OCI-LY3 (cell line): Measurements from ENCODE around the gene LRRN2.

ENCODE experiments used
- H2AFZ ChIP-seq: fragments of 200-600, 300-600 bp; shearing (Covaris generic); 2 replicates; pipeline ENCODE4 v1.6.0; 2014; ENCODE audit warnings: antibody characterized with exemption, low read depth, low read length
- H3K27ac ChIP-seq: fragments of 200-600, 300-600 bp; sonication (generic); 2 replicates; pipeline ENCODE4 v1.5.1; 2014; ENCODE audit warnings: mild to moderate bottlenecking, low read length, moderate library complexity, mixed read lengths
- H3K27me3 ChIP-seq: fragments of 200-600, 300-600 bp; sonication (generic); 2 replicates; pipeline ENCODE4 v1.6.1; 2014; ENCODE audit warnings: low read depth, low read length, mixed read lengths
- H3K36me3 ChIP-seq: fragments of 200-600, 300-600 bp; sonication (generic); replicated peaks from 2 replicates; pipeline ENCODE3; 2014; ENCODE audit warnings: low read depth, low read length, mixed read lengths
- H3K4me1 ChIP-seq: fragments of 300-600, 200-600 bp; sonication (generic); 2 replicates; pipeline ENCODE4 v1.6.1; 2014; ENCODE audit warnings: low read length, mixed read lengths
- H3K4me2 ChIP-seq: fragments of 200-600, 300-600 bp; sonication (generic); 2 replicates; pipeline ENCODE4 v1.6.1; 2014; ENCODE audit warnings: low read length, mixed read lengths
- H3K4me3 ChIP-seq: fragments of 300-600, 200-600 bp; sonication (generic); 2 replicates; pipeline ENCODE4 v1.5.1; 2014; ENCODE audit warnings: antibody characterized with exemption, mild to moderate bottlenecking, low read length, moderate library complexity
- H3K79me2 ChIP-seq: fragments of 300-600, 200-600 bp; shearing (Covaris generic); 2 replicates; pipeline ENCODE4 v1.6.1; 2014; ENCODE audit warnings: mild to moderate bottlenecking, low read length, mixed read lengths
- H3K9ac ChIP-seq: fragments of 300-600, 200-600 bp; shearing (Covaris generic); 2 replicates; pipeline ENCODE4 v1.6.0; 2014; ENCODE audit warnings: mild to moderate bottlenecking, low read length, moderate library complexity
- H3K9me3 ChIP-seq: fragments of 200-600, 300-600 bp; shearing (Covaris generic); 2 replicates; pipeline ENCODE4 v1.6.1; 2014; ENCODE audit warnings: low read length, mixed read lengths; ENCODE audit not compliant: insufficient read depth
- H4K20me1 ChIP-seq: fragments of 200-600, 300-600 bp; sonication (generic); 2 replicates; pipeline ENCODE4 v1.6.1; 2016; ENCODE audit warnings: low read length, mixed read lengths; ENCODE audit not compliant: insufficient read depth
- EZH2phosphoT487 ChIP-seq: fragments of 200-600 bp; shearing (Covaris generic); IDR thresholded peaks from 2 replicates; pipeline ENCODE4 v1.6.1; 2018; ENCODE audit warnings: antibody characterized with exemption, mixed run types, low read depth
- TF ChIP-seq, protein P1 (sequence below): fragments of 200-600, 300-600 bp; sonication (generic); IDR thresholded peaks from 2 replicates; pipeline ENCODE4 v1.5.1; 2014; ENCODE audit warnings: antibody characterized with exemption, low read length, low read depth

Gene LRRN2

DNA sequence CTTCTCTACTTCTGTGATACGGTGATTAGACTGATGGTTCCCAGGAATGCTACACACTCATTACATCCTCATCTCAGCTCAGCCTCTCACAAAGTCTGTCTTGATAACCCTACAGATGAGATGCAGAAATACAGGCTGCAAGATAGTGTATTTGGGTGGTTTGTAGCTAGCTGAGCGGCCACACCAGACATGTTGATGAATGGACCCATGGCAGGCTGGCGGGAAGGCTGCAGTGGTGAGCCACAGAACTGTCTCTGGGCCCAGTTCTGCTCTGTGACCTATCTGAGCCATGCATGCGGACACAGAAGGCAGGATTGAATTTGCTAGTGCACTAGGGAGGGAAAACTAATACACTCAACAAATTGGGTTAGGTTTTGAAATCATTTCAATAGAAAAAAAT is 71.9 kb downstream of the LRRN2 start:
- no peaks in the 10 kb centered on the region for H3K9me3 ChIP-seq
- no peak for TF ChIP-seq EZH2phosphoT487
- TF ChIP-seq, protein P1, sequence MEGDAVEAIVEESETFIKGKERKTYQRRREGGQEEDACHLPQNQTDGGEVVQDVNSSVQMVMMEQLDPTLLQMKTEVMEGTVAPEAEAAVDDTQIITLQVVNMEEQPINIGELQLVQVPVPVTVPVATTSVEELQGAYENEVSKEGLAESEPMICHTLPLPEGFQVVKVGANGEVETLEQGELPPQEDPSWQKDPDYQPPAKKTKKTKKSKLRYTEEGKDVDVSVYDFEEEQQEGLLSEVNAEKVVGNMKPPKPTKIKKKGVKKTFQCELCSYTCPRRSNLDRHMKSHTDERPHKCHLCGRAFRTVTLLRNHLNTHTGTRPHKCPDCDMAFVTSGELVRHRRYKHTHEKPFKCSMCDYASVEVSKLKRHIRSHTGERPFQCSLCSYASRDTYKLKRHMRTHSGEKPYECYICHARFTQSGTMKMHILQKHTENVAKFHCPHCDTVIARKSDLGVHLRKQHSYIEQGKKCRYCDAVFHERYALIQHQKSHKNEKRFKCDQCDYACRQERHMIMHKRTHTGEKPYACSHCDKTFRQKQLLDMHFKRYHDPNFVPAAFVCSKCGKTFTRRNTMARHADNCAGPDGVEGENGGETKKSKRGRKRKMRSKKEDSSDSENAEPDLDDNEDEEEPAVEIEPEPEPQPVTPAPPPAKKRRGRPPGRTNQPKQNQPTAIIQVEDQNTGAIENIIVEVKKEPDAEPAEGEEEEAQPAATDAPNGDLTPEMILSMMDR = no peak
- peaks cover 28% of the 10 kb centered on the region for H3K27me3 ChIP-seq
- H3K36me3 ChIP-seq = no peaks in the 10 kb centered on the region
- no peak overlapping the region for H3K4me3 ChIP-seq
- H3K27ac ChIP-seq = no peak overlapping the region
- H3K4me1 ChIP-seq = no peaks in the 10 kb centered on the region
- H4K20me1 ChIP-seq = no peaks in the 10 kb centered on the region
- H3K79me2 ChIP-seq = no peaks in the 10 kb centered on the region
- no peak overlapping the region for H3K4me2 ChIP-seq
- H2AFZ ChIP-seq = no peak overlapping the region
- H3K9ac ChIP-seq = no peak overlapping the region

- Histone ChIP-seq H3K4me3 (no peak overlapping the region), H3K4me2 (no peak overlapping the region), H3K4me1 (no peaks in the 10 kb centered on the region), H3K9ac (no peak overlapping the region), H3K27me3 (peaks cover 36% of the 10 kb centered on the region), H4K20me1 (no peaks in the 10 kb centered on the region), H3K9me3 (no peaks in the 10 kb centered on the region), H3K27ac (no peak overlapping the region), H2AFZ (no peak overlapping the region), H3K36me3 (no peaks in the 10 kb centered on the region), H3K79me2 (no peaks in the 10 kb centered on the region)
- TF ChIP-seq EZH2phosphoT487 = no peak
- TF ChIP-seq, protein P1 = no peak
These were observed 73.2 kb downstream of the LRRN2 start for GRCh38 chr1:204612326-204612725.

DNA sequence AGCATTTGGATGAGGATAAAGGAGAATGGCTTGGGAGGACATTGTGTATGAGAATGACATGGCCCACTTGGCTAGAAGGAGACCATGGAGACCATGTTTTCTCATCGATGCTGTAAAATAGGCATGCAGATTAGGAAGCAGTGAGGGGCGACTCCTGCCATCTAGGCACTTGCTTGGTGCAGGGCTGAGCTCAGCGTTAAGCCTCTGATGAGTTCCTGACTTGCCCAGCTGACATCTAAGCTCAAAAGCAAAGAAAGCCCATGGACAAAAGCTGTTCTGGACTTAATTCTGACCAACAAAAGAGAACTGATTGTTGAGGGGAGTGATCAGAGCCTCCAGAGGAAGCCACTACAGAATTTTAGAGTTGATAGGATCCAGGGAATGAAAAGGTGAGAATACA is 74.5 kb downstream of the LRRN2 start:
- Histone ChIP-seq H3K4me1 (no peaks in the 10 kb centered on the region), H3K79me2 (no peaks in the 10 kb centered on the region), H3K4me3 (no peak overlapping the region), H3K27ac (no peak overlapping the region), H3K27me3 (peaks cover 36% of the 10 kb centered on the region), H3K4me2 (no peak overlapping the region), H4K20me1 (no peaks in the 10 kb centered on the region), H3K9ac (no peak overlapping the region), H2AFZ (no peak overlapping the region), H3K9me3 (no peaks in the 10 kb centered on the region), H3K36me3 (no peaks in the 10 kb centered on the region)
- no peak for TF ChIP-seq EZH2phosphoT487
- TF ChIP-seq, protein P1 = no peak

- Histone ChIP-seq H3K4me1 (no peaks in the 10 kb centered on the region), H3K27ac (no peak overlapping the region), H3K4me3 (no peak overlapping the region), H4K20me1 (no peaks in the 10 kb centered on the region), H3K9me3 (no peaks in the 10 kb centered on the region), H3K36me3 (no peaks in the 10 kb centered on the region), H3K4me2 (no peak overlapping the region), H3K9ac (no peak overlapping the region), H3K79me2 (no peaks in the 10 kb centered on the region), H2AFZ (no peak overlapping the region), H3K27me3 (peaks cover 32% of the 10 kb centered on the region)
- TF ChIP-seq EZH2phosphoT487 = no peak
These were observed 77.6 kb downstream of the LRRN2 start for GRCh38 chr1:204607910-204608309.

- no peaks in the 10 kb centered on the region for H3K79me2 ChIP-seq
- no peaks in the 10 kb centered on the region for H4K20me1 ChIP-seq
- H3K4me3 ChIP-seq = no peak overlapping the region
- no peaks in the 10 kb centered on the region for H3K36me3 ChIP-seq
- no peak overlapping the region for H2AFZ ChIP-seq
- no peak overlapping the region for H3K4me2 ChIP-seq
- H3K27me3 ChIP-seq = peaks cover 21% of the 10 kb centered on the region
- H3K27ac ChIP-seq = no peak overlapping the region
- no peak overlapping the region for H3K9ac ChIP-seq
- H3K9me3 ChIP-seq = no peaks in the 10 kb centered on the region
- H3K4me1 ChIP-seq = no peaks in the 10 kb centered on the region
- TF ChIP-seq EZH2phosphoT487 = no peak
- TF ChIP-seq, protein P1 = no peak
These were observed 79.7 kb downstream of the LRRN2 start for GRCh38 chr1:204605791-204606190.
